Uterus (tissue), 2 donors: ENCODE results near the gene NPHP3.

Source experiments
- CTCF ChIP-seq, 4 experiments: fragments of 200-600 bp in 2 of 4; fragments of 450-650 bp in 2 of 4; sonication (generic) in 2 of 4; IDR thresholded peaks; one replicate each; pipeline ENCODE4 v1.5.1; 2016 to 2019; ENCODE audit warnings: antibody characterized with exemption in 4 of 4, mild to moderate bottlenecking in 2 of 4, moderate library complexity in 1 of 4
- POLR2A ChIP-seq, 2 donors: fragments of 450-650 bp; IDR thresholded peaks; one replicate each; pipeline ENCODE4 v1.6.1; 2016; ENCODE audit warnings: antibody characterized with exemption in 2 of 2, mild to moderate bottlenecking in 1 of 2, moderate library complexity in 1 of 2

- TF ChIP-seq CTCF (IDR thresholded peaks at IDR 0.05) (no peak), POLR2A (IDR thresholded peaks at IDR 0.05) (no peak)
Measured at GRCh38 chr3:132703733-132704132, 18.5 kb downstream of the NPHP3 start.
